HG02798 (cell line): ENCODE measurements around the gene TMEM62.
A peak's percentile ranks its signal among the peaks of the same experiment; 100 is the strongest.
"Not testable (repeated sequence)": the region's sequence is repeated elsewhere in the genome, so short reads cannot be mapped to it uniquely, and the experiment has no call there.

Experiments
- ATAC-seq: cut with Tn5 transposase; IDR thresholded peaks from one replicate; pipeline ENCODE4 v1.9.1; 2021; ENCODE audit warnings: mild to moderate bottlenecking; ENCODE audit not compliant: unreplicated experiment, poor library complexity

The TMEM62 gene

GRCh38 chr15:43118829-43119228 lies 14.6 kb upstream of the TMEM62 start:
- no peak for ATAC-seq

DNA sequence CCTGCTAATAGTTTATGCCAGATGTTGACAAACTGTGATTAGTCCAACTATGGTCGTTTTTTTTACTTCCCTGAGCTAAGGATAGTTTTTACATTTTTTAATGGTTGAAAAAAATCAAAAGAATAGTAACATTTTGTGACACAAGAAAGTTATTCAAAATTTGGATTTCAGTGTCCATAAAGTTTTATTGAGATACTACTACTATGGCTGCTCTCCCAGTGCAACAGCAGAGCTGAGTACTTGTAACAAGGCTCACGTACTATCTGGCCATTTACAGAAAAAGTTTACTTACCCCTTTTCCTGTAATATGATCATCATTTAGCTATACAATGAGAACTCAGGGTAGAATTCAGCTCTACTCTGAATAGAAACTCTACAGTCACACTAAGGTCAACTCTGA lies 11.5 kb upstream of the TMEM62 start:
- ATAC-seq, result no peak

- no peak for ATAC-seq
Observed at GRCh38 chr15:43125100-43125661, 8.2 kb upstream of the TMEM62 start.

GRCh38 chr15:43126356-43126755 lies 7.0 kb upstream of the TMEM62 start:
- no peak for ATAC-seq

GRCh38 chr15:43127752-43128151 lies 5.6 kb upstream of the TMEM62 start:
- no peak for ATAC-seq

DNA sequence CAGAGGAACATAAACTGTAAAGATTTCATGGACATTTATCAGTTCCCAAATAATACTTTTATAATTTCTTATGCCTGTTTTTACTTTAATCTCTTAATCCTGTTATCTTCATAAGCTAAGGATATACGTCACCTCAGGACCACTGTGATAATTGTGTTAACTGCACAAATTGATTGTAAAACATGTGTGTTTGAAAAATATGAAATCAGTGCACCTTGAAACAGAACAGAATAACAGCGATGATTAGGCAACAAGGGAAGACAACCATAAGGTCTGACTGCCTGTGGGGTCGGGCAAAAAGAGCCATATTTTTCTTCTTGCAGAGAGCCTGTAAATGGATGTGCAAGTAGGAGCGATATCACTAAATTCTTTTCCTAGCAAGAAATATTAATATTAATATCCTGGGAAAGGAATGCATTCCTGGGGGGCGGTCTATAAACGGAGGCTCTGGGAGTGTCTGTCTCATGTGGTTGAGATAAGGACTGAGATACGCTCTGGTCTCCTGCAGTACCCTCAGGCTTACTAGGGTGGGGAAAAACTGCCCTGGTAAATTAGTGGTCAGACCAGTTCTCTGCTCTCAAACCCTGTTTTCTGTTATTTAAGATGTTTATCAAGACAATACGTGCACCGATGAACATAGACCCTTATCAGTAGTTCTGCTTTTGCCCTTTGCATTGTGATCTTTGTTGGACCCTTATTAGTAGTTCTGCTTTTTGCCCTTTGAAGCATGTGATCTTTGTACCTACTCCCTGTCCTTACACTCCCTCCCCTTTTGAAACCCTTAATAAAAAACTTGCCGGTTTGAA lies 5.0 kb upstream of the TMEM62 start:
- not testable (repeated sequence) for ATAC-seq

DNA sequence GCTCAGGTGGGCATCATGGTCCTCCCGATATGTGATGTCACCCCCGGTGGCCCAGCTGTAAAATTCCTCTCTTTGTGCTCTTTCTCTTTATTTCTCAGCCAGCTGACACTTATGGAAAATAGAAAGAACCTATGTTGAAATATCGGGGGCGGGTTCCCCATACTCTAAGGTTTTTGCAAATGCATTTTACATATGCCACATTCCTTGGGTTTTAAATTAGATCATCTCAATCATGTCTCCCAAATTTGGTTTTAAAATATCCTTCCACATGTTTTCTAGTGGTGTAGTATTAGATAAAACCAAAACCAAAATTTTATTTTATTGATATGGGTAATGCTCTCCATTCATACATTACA lies 4.4 kb upstream of the TMEM62 start:
- no peak for ATAC-seq

DNA sequence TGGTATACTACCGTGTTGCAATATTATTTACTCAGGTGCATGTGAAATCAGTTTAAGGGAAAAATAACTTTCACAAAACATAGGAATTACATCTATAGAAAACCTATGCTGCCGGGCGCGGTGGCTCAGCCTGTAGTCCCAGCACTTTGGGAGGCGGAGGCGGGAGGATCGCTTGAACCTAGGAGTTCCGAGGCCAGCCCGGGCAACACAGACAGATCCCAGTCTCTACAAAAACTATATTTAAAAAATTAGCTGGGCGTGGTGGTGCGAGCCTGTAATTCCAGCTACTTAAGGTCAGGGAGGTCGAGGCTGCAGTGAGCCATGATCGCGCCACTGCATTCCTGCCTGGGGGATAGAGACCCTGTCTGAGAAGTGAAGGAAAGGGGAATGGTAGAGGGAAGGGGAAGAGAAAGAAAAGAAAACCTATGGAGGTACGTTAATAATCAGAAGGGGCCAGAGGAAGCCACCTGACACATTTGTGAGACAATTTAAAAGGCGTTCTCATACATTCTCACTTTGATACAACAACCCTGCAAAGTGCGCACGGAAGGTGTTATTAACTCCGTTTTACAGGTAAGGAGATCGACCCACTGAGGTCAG lies 456 bp upstream of the TMEM62 start:
- ATAC-seq, result no peak

- ATAC-seq, result peak; percentile 18
Observed at GRCh38 chr15:43134157-43134635, 810 bp downstream of the TMEM62 start.

DNA sequence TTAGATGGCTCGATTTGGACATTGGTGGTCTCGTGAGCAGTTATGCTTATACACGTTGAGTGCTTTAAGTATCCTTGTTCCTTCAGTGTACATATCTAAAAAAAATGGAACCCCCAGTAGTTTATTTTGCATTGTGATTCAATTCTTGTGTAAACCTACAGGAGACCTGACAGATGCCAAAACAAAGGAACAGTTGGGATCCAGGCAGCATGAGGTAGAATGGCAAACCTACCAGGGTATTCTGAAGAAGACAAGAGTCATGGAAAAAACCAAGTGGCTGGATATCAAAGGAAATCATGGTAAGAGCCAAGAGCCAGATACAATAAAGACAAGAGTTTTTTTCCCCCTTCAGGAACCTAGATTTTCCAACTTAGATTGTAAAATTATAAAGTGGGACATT lies 2.0 kb downstream of the TMEM62 start:
- ATAC-seq, result no peak

GRCh38 chr15:43143203-43143941 lies 10.0 kb downstream of the TMEM62 start:
- ATAC-seq, result no peak

DNA sequence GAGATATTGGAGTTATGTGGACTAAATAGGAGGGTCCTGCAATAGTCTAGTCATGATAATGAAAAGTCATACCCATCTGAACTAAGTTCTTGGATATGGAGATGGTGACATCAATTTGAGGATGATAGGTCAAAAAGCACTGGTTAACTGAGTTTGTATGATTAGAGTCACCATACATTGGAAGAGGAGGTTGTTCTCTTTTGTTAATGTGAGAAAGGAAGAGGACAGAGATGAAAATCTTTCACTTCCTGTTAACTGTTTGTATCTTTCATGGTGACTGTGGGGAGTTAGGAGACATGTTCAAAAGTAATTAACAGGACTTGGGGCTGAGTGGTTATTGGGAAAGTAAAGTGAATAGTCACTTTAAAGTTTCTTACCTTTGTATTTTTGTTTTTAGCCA lies 11.1 kb downstream of the TMEM62 start:
- no peak for ATAC-seq

DNA sequence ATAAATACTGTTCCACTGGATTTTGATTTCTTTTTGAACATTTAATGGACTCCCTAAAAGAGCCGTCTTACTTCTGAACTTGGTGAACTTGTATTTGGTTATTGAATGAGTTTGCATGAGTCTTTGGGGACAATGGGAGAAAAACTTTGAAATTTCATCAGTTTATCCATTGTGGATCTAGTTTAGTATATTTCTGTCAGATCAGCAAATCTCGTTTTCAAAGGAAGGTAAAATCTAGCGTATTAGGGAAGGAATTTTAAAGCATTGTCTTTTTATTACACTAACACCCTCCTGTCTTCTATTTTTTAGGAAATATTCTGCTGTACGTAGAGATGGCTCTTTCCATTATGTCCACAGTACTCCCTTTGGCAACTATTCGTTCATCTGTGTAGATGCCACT lies 12.8 kb downstream of the TMEM62 start:
- ATAC-seq, result no peak

DNA sequence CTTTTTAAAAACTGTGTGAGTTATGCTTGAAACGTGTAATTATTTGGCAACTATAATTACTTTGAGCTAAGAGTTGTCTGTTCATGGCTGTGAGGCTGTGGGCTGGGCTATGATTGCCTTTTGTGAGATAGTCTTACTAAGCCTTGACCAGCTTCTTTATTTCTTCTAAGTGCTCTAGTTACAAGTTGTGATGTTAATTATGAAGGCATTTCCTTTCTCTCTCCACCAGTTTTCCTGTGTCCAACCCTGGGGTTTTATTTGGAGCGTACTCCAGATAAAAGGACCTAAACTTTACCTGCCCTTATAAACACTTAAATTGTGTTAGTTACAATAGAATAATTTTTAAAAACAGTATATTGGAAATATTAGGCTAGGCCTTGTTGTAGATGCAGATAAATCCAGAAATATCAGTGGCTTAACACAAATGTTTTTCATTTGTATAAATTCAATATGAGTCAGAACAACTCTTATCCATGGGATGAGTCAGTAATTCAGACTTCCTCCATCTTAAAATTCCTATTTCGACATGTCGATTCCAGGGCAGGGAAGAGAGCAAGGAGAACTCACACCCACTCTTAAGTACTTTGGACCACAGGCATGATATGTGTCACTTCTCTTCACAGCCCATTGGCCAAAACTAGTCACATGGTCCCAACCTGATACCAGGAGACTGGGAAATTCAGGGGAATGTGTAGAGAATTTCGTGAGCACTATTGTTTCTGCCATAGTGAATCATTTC lies 17.0 kb downstream of the TMEM62 start:
- ATAC-seq, result no peak

GRCh38 chr15:43151688-43152087 lies 18.3 kb downstream of the TMEM62 start:
- ATAC-seq, result no peak

DNA sequence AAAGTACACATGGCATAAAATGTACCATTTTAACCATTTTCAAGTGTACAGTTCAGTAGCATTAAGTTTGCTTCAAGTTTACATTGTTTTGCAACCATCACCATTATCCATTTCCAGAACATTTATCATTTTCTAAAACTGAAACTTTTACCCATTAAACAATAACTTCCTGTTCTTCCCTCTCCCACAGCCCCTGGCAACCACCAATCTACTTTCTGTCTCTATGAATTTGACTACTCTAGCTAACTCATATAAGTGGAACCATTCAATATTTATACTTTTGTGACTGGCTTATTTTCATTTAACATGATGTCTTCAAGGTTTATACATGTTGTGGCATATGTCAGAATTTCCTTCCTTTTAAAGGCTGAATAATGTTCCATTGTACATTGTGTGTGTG lies 19.9 kb downstream of the TMEM62 start:
- ATAC-seq, result no peak

DNA sequence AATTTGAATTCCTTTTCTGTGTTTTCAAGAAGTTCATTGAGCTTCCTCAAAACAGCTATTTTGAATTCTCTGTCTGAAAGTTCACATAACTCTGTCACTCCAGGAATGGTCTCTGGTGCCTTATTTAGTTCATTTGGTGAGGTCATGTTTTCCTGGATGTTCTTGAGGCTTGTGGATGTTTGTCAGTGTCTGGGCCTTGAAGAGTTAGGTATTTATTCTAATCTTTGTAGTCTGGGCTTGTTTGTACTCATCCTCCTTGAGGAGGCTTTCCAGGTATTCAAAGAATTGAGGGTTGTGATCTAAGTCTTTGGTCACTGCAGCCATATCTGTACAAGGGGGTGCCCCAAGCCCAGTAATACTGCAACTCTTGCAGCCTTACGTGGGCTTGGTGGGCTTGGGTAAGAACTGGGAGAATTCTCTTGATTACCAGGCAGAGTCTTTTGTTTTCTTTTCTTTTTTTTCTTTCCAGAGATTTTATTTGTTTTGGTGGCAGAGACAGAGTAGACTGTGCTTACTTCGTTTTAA lies 32.5 kb downstream of the TMEM62 start:
- no peak for ATAC-seq

DNA sequence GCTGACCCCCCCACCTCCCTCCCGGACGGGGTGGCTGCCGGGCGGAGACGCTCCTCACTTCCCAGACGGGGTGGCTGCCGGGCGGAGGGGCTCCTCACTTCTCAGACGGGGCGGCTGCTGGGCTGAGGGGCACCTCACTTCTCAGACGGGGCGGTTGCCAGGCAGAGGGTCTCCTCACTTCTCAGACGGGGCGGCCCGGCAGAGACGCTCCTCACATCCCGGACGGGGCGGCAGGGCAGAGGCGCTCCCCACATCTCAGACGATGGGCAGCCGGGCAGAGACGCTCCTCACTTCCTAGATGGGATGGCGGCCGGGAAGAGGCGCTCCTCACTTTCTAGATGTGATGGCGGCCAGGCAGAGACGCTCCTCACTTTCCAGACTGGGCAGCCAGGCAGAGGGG lies 33.9 kb downstream of the TMEM62 start:
- ATAC-seq, result not testable (repeated sequence)

- no peak for ATAC-seq
Observed at GRCh38 chr15:43168192-43169107, 35.1 kb downstream of the TMEM62 start.
